Peyer's patch (tissue), 4 donors: Measurements from ENCODE around the gene RASA1. TPM values are rescaled to one million over a fixed set of nuclear protein-coding genes. Genes with fewer than 3 reads are reported as not detected.
A peak's percentile ranks its signal among the peaks of the same experiment; 100 is the strongest.

ENCODE experiments used
- DNase-seq, 3 donors: peaks; one replicate each; pipeline ENCODE4 v3.0.0-alpha.2; 2017 to 2019
- H3K27ac ChIP-seq, 4 donors: fragments of 200-600 bp; sonication (generic); one replicate each; pipeline ENCODE4 v1.5.1; 2016 to 2019
- H3K27me3 ChIP-seq, 2 donors: fragments of 200-600 bp; sonication (generic); one replicate each; pipeline ENCODE4 v1.5.1; 2019
- H3K36me3 ChIP-seq, 3 donors: fragments of 200-600 bp; sonication (generic); one replicate each; pipeline ENCODE4 v1.5.1; 2016 to 2019
- H3K4me1 ChIP-seq, 4 donors: fragments of 200-600 bp; sonication (generic); one replicate each; pipeline ENCODE4 v1.5.1; 2016 to 2019
- H3K4me3 ChIP-seq, 4 donors: fragments of 200-600 bp; sonication (generic); 1 replicate in 3 of 4; 2 replicates in 1 of 4; pipeline ENCODE4 v1.5.1; 2016 to 2019; ENCODE audit warnings: mild to moderate bottlenecking in 1 of 4
- H3K9me3 ChIP-seq, 4 donors: fragments of 200-600 bp; sonication (generic); one replicate each; pipeline ENCODE4 v1.5.1; 2016 to 2019; ENCODE audit warnings: mild to moderate bottlenecking in 1 of 4
- CTCF ChIP-seq, 6 experiments: fragments of 450-650 bp in 4 of 6; fragments of 200-600 bp in 2 of 6; sonication (generic) in 1 of 6; IDR thresholded peaks; one replicate each; pipeline ENCODE4 v1.5.1; 2017 to 2019; ENCODE audit warnings: antibody characterized with exemption in 6 of 6, mild to moderate bottlenecking in 3 of 6, moderate library complexity in 1 of 6
- POLR2A ChIP-seq, 2 donors: fragments of 450-650 bp; IDR thresholded peaks; one replicate each; pipeline ENCODE4 v1.5.1; 2017; ENCODE audit warnings: antibody characterized with exemption in 2 of 2, mild to moderate bottlenecking in 2 of 2, moderate library complexity in 2 of 2
- total RNA-seq, 4 donors: library from RNA; depleted of rRNA; stranded (reverse); fragments of >200 nt; gene quantifications; one replicate each; pipeline ENCODE4 v1.1.0, GENCODE V29; 2016

RASA1 gene
- total RNA-seq, 4 donors from 2014 or later = 20.9 to 52.0 (median 23.5) TPM

GRCh38 chr5:87258507-87258906 is 9.2 kb upstream of the RASA1 start:
- TF ChIP-seq POLR2A (IDR thresholded peaks at IDR 0.05) (no peak), CTCF (IDR thresholded peaks at IDR 0.05) (no peak)
- Histone ChIP-seq H3K27me3 (no peaks in the 10 kb centered on the region), H3K27ac (no peak overlapping the region), H3K4me1 (no peaks in the 10 kb centered on the region), H3K4me3 (no peak overlapping the region), H3K9me3 (no peaks in the 10 kb centered on the region), H3K36me3 (no peaks in the 10 kb centered on the region)
- no peak for DNase-seq

DNA sequence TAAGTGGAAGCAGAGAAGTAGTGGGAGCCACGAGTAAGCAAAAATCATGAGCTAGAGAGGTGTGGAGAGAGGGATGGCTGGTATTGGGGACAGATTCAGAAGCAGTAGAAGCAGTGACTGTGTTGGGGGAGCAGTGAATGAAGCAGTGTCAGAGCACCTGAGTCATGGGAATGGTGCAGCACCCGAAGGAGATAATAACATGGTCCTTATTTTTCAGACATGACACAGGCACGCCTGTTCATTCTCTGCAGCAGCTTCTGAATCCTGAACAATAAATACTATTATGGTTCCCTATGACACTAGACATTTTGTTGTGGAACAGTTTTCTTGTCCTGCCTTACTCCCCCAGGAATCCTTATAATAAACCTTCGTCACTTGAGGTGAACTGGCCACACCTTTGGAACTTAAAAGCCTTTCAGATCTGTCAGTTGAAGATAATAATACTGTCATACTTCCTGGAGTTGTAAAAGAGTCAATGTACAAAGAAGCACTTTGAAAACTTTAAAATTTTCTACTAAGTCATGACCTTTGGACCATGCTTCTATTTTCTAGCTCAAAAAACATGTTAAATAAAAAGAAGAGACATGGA is 7.0 kb upstream of the RASA1 start:
- no peak for TF ChIP-seq CTCF (IDR thresholded peaks at IDR 0.05)
- TF ChIP-seq POLR2A (IDR thresholded peaks at IDR 0.05) = no peak
- Histone ChIP-seq H3K36me3 (no peaks in the 10 kb centered on the region), H3K27ac (no peak overlapping the region), H3K27me3 (no peaks in the 10 kb centered on the region), H3K4me1 (no peaks in the 10 kb centered on the region), H3K4me3 (no peak overlapping the region), H3K9me3 (no peaks in the 10 kb centered on the region)
- no peak for DNase-seq

DNA sequence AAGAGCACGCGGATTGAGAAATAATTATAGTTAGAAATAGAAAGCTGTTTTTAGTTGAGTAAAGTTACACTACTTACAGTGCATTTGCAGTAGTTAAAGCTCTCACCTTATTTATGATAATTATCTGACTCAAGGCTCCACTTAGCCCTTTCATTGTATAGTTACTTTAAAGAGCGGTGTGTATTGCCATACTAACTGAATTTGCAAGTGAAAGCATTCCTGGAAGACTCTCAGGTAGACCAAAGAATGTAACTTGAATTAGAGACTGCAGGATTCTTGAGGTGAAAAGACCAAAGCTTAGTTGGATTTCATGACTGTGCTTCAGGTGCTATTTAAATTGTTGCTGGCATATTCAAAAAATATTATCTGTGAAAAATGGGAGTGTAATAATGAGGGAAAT is 4.2 kb upstream of the RASA1 start:
- Histone ChIP-seq H3K4me3 (no peak overlapping the region), H3K36me3 (no peaks in the 10 kb centered on the region), H3K4me1 (no peaks in the 10 kb centered on the region), H3K27ac (no peak overlapping the region), H3K27me3 (no peaks in the 10 kb centered on the region), H3K9me3 (no peaks in the 10 kb centered on the region)
- no peak for TF ChIP-seq POLR2A (IDR thresholded peaks at IDR 0.05)
- DNase-seq = no peak

GRCh38 chr5:87266914-87267573 is 639 bp upstream of the RASA1 start:
- DNase-seq = no peak
- Histone ChIP-seq H3K36me3 (peaks cover 0 to 3% (median 0%) of the 10 kb centered on the region in 3 donors), H3K27ac (peak overlapping the region; percentile 86 to 94 (median 90)), H3K27me3 (no peaks in the 10 kb centered on the region), H3K4me1 (peaks cover 0 to 15% (median 2%) of the 10 kb centered on the region in 4 donors), H3K9me3 (no peaks in the 10 kb centered on the region), H3K4me3 (peak overlapping the region; percentile 88 to 95 (median 91))
- TF ChIP-seq CTCF (IDR thresholded peaks at IDR 0.05) (no peak), POLR2A (IDR thresholded peaks at IDR 0.05) (no peak)

DNA sequence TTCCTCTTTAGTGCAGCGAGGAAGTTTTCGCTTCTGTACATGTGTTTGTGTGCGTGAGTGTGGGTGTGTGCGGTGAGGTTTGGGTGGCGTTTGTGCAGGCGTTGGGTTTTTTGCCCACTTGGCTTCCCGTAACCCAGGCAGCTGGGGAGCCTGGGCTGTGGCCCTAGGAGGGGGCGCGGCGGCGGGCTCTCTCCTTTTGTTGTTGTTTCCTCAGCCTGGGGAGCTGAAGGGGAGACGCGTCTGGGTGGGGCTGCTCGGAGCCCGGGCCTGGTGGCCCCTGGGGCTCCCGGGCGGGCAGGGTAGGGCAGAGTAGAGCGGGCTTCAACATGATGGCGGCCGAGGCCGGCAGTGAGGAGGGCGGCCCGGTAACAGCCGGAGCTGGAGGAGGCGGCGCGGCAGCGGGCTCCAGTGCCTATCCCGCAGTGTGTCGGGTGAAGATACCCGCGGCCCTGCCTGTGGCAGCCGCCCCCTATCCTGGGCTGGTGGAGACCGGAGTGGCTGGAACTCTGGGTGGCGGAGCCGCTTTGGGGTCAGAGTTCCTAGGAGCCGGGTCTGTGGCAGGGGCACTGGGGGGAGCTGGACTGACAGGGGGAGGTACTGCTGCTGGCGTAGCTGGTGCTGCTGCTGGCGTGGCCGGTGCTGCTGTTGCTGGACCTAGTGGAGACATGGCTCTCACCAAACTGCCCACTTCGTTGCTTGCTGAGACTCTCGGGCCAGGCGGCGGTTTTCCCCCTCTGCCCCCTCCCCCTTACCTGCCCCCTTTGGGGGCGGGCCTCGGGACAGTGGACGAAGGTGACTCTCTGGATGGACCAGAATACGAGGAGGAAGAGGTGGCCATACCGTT is 665 bp downstream of the RASA1 start:
- Histone ChIP-seq H3K9me3 (no peaks in the 10 kb centered on the region), H3K27me3 (no peaks in the 10 kb centered on the region), H3K27ac (peak overlapping the region; percentile 86 to 94 (median 90)), H3K36me3 (peaks cover 0 to 3% (median 0%) of the 10 kb centered on the region in 3 donors), H3K4me1 (peaks cover 0 to 15% (median 2%) of the 10 kb centered on the region in 4 donors), H3K4me3 (peak overlapping the region; percentile 88 to 95 (median 91))
- DNase-seq = peak; percentile 73 to 84 (median 82)
- TF ChIP-seq CTCF (IDR thresholded peaks at IDR 0.05) = no peak
- no peak for TF ChIP-seq POLR2A (IDR thresholded peaks at IDR 0.05)
